ENCODE data around the gene YPEL3.

GRCh38 chr16:30095166-30096078, 591 bp downstream of the YPEL3 start:
- TF ChIP-seq, protein P1, sequence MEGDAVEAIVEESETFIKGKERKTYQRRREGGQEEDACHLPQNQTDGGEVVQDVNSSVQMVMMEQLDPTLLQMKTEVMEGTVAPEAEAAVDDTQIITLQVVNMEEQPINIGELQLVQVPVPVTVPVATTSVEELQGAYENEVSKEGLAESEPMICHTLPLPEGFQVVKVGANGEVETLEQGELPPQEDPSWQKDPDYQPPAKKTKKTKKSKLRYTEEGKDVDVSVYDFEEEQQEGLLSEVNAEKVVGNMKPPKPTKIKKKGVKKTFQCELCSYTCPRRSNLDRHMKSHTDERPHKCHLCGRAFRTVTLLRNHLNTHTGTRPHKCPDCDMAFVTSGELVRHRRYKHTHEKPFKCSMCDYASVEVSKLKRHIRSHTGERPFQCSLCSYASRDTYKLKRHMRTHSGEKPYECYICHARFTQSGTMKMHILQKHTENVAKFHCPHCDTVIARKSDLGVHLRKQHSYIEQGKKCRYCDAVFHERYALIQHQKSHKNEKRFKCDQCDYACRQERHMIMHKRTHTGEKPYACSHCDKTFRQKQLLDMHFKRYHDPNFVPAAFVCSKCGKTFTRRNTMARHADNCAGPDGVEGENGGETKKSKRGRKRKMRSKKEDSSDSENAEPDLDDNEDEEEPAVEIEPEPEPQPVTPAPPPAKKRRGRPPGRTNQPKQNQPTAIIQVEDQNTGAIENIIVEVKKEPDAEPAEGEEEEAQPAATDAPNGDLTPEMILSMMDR (IDR thresholded peaks at IDR 0.05), result no peak
- no peak for TF ChIP-seq POLR2A (IDR thresholded peaks at IDR 0.05)

Data from Peyer's patch (tissue), 4 donors.